HAP-1 (cell line): Measurements from ENCODE around the gene POLR2A.
A peak's percentile ranks its signal among the peaks of the same experiment; 100 is the strongest.

Source experiments
- DNase-seq, 2 experiments: peaks; one replicate each; pipeline ENCODE4 v3.0.0-alpha.2; 2016 to 2020; ENCODE audit warnings: low spot score in 2 of 2
- H3K27me3 ChIP-seq: fragments of 250-450 bp; sonication (Bioruptor Pico); 2 replicates; pipeline ENCODE4 v1.5.1; 2020; ENCODE audit warnings: low read depth, mild to moderate bottlenecking, moderate library complexity
- H3K36me3 ChIP-seq: fragments of 250-450 bp; sonication (Bioruptor Pico); replicated peaks from 2 replicates; pipeline ENCODE4 v1.5.1; 2020; ENCODE audit warnings: mild to moderate bottlenecking
- H3K4me1 ChIP-seq: fragments of 250-450 bp; sonication (Bioruptor Pico); 2 replicates; pipeline ENCODE4 v1.5.1; 2020; ENCODE audit warnings: mild to moderate bottlenecking
- H3K4me3 ChIP-seq: fragments of 250-450 bp; sonication (Bioruptor Pico); 2 replicates; pipeline ENCODE4 v1.5.1; 2020; ENCODE audit warnings: mild to moderate bottlenecking, moderate library complexity
- H3K9me3 ChIP-seq: fragments of 250-450 bp; sonication (Bioruptor Pico); 2 replicates; pipeline ENCODE4 v1.5.1; 2020; ENCODE audit warnings: mild to moderate bottlenecking, moderate library complexity
- in situ Hi-C: fragments of 300-500 bp; cut with MboI; formaldehyde crosslinking; loops from 3 replicates; pipeline ENCODE4 v1.14.3; 2020; ENCODE audit warnings: low sequenced_read_pairs, inconsistent platforms, mixed read lengths

Gene POLR2A

GRCh38 chr17:7496470-7497183 is 12.5 kb downstream of the POLR2A start:
- Histone ChIP-seq H3K4me1 (peaks cover 2% of the 10 kb centered on the region), H3K4me3 (no peak overlapping the region), H3K27me3 (no peaks in the 10 kb centered on the region), H3K9me3 (no peaks in the 10 kb centered on the region), H3K36me3 (peaks cover 65% of the 10 kb centered on the region)
- in situ Hi-C loops: no loop called here
- no peak for DNase-seq

GRCh38 chr17:7497228-7497627 is 13.1 kb downstream of the POLR2A start:
- no peak overlapping the region for H3K4me3 ChIP-seq
- peaks cover 71% of the 10 kb centered on the region for H3K36me3 ChIP-seq
- no peak for DNase-seq
- in situ Hi-C loops: no loop called here
- H3K9me3 ChIP-seq: no peaks in the 10 kb centered on the region
- H3K27me3 ChIP-seq: no peaks in the 10 kb centered on the region
- H3K4me1 ChIP-seq: no peaks in the 10 kb centered on the region

- Histone ChIP-seq H3K4me1 (no peaks in the 10 kb centered on the region), H3K27me3 (no peaks in the 10 kb centered on the region), H3K36me3 (peaks cover 75% of the 10 kb centered on the region), H3K4me3 (no peak overlapping the region), H3K9me3 (no peaks in the 10 kb centered on the region)
- DNase-seq: no peak
- in situ Hi-C loops: no loop called here
These were observed 13.5 kb downstream of the POLR2A start for GRCh38 chr17:7497636-7498035.

DNA sequence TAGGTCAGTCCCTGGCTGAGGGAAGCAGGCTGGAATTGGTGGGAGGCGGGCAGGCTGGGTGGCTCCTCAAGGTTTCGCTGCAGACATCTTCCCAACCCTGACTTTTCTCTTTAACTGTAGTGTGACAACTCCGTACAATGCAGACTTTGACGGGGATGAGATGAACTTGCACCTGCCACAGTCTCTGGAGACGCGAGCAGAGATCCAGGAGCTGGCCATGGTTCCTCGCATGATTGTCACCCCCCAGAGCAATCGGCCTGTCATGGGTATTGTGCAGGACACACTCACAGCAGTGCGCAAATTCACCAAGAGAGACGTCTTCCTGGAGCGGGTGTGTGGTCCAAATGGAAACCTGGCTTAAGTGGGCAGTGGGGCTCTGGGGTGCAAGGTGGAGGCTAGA is 15.0 kb downstream of the POLR2A start:
- H3K4me1 ChIP-seq: no peaks in the 10 kb centered on the region
- H3K4me3 ChIP-seq: no peak overlapping the region
- H3K36me3 ChIP-seq: peaks cover 91% of the 10 kb centered on the region
- no peaks in the 10 kb centered on the region for H3K9me3 ChIP-seq
- DNase-seq: no peak
- in situ Hi-C loops: no loop called here
- no peaks in the 10 kb centered on the region for H3K27me3 ChIP-seq

DNA sequence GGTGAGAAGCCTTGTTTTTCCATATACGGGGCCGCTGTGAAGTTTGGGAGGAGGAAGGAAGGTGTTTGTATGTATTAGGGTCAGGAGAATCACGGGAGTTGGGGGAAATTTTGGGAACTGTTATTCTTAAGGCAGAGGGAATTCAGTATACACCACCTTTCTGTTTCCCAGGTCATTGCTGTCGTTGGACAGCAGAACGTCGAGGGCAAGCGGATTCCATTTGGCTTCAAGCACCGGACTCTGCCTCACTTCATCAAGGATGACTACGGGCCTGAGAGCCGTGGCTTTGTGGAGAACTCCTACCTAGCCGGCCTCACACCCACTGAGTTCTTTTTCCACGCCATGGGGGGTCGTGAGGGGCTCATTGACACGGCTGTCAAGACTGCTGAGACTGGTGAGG is 17.6 kb downstream of the POLR2A start:
- in situ Hi-C loops: no loop called here

DNA sequence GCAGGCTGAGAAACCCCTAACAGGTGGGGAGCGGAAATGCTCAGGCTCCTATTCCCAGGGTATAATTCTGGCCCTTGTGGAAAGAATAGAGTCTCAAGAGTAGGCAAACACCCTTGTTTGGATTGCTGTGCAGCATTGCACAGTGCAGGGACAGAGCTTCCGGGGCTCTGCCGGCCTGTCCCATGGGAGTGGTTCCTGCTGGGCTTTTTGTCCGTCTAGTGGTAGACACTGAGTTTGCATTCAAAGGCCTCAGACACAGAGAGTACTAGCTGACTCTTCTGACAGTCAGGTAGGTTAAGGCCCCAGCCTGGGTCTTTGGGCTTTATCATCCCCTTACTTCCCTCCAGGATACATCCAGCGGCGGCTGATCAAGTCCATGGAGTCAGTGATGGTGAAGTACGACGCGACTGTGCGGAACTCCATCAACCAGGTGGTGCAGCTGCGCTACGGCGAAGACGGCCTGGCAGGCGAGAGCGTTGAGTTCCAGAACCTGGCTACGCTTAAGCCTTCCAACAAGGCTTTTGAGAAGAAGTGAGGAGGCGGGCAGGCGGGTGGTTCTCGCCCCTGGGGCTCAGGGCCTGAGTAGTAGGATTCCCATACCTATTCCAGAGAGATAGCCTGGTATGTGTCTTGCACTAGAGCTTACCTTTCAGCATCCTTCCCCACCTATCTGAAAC is 18.1 kb downstream of the POLR2A start:
- peaks cover 90% of the 10 kb centered on the region for H3K36me3 ChIP-seq
- DNase-seq: no peak
- in situ Hi-C loops: no loop called here

More for the DNA sequence above, 17.6 kb downstream of the POLR2A start:
- DNase-seq: no peak
- no peak overlapping the region for H3K4me3 ChIP-seq
- no peaks in the 10 kb centered on the region for H3K27me3 ChIP-seq
- no peaks in the 10 kb centered on the region for H3K4me1 ChIP-seq
- peaks cover 95% of the 10 kb centered on the region for H3K36me3 ChIP-seq
- H3K9me3 ChIP-seq: no peaks in the 10 kb centered on the region

GRCh38 chr17:7502987-7503386 is 18.8 kb downstream of the POLR2A start:
- no peaks in the 10 kb centered on the region for H3K4me1 ChIP-seq
- H3K4me3 ChIP-seq: no peak overlapping the region
- peak in 1 of 2 experiments; percentile 37 for DNase-seq
- no peaks in the 10 kb centered on the region for H3K9me3 ChIP-seq
- in situ Hi-C loops: no loop called here
- no peaks in the 10 kb centered on the region for H3K27me3 ChIP-seq
- H3K36me3 ChIP-seq: peaks cover 90% of the 10 kb centered on the region

More for the DNA sequence above, 18.1 kb downstream of the POLR2A start:
- H3K4me1 ChIP-seq: no peaks in the 10 kb centered on the region
- no peaks in the 10 kb centered on the region for H3K27me3 ChIP-seq
- H3K4me3 ChIP-seq: no peak overlapping the region
- no peaks in the 10 kb centered on the region for H3K9me3 ChIP-seq

DNA sequence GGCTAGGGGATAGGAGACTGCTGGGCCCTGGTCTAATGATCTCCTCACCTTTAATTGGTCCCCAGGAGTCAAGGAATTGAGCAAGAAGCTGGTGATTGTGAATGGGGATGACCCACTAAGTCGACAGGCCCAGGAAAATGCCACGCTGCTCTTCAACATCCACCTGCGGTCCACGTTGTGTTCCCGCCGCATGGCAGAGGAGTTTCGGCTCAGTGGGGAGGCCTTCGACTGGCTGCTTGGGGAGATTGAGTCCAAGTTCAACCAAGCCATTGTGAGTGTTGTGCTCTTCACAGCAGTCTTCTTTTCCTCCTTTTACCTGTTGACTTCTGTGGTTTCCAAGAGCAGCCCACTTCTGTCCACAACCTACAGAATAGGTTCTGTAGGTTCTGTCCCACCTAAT is 19.4 kb downstream of the POLR2A start:
- no peaks in the 10 kb centered on the region for H3K9me3 ChIP-seq
- no peak for DNase-seq
- no peaks in the 10 kb centered on the region for H3K4me1 ChIP-seq
- H3K36me3 ChIP-seq: peaks cover 90% of the 10 kb centered on the region
- no peaks in the 10 kb centered on the region for H3K27me3 ChIP-seq
- in situ Hi-C loops: no loop called here
- no peak overlapping the region for H3K4me3 ChIP-seq

DNA sequence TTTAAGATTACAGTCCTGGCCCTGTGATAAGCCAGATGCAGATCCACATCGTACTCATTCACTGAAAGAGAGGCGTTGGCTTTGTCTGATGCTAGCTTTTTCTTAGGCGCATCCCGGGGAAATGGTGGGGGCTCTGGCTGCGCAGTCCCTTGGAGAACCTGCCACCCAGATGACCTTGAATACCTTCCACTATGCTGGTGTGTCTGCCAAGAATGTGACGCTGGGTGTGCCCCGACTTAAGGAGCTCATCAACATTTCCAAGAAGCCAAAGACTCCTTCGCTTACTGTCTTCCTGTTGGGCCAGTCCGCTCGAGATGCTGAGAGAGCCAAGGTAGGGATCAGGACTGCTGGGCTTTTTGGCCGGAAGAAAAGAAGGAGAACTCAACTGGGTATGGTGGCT is 24.0 kb downstream of the POLR2A start:
- no peak for DNase-seq
- Histone ChIP-seq H3K4me1 (no peaks in the 10 kb centered on the region), H3K4me3 (no peak overlapping the region), H3K36me3 (peaks cover 92% of the 10 kb centered on the region), H3K9me3 (no peaks in the 10 kb centered on the region), H3K27me3 (no peaks in the 10 kb centered on the region)
- in situ Hi-C loops: no loop called here

GRCh38 chr17:7508846-7509245 is 24.7 kb downstream of the POLR2A start:
- Histone ChIP-seq H3K27me3 (no peaks in the 10 kb centered on the region), H3K36me3 (peaks cover 92% of the 10 kb centered on the region), H3K4me3 (no peak overlapping the region), H3K4me1 (no peaks in the 10 kb centered on the region), H3K9me3 (no peaks in the 10 kb centered on the region)
- no peak for DNase-seq
- in situ Hi-C loops: no loop called here

DNA sequence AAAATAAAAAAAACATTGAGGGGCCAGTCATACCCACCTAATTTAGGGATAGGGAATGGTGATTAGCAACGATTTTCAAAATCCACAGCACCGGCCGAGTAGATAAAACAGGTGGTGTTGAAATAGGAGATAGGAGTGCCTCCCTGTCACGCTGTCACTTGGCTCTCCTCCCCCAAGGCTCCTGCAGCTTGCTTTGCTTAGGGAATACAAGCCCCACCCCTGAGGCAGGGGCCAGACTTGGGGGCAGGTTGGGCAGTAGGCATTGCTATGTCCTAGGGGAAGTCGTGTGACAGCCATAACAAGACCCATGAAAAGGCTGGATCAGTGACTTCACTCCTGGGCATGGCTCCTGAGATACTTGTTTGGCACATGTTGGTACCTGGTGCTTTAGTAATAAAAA is 25.8 kb downstream of the POLR2A start:
- H3K9me3 ChIP-seq: no peaks in the 10 kb centered on the region
- peaks cover 90% of the 10 kb centered on the region for H3K36me3 ChIP-seq
- no peaks in the 10 kb centered on the region for H3K27me3 ChIP-seq
- H3K4me1 ChIP-seq: no peaks in the 10 kb centered on the region
- no peak for DNase-seq
- in situ Hi-C loops: no loop called here
- H3K4me3 ChIP-seq: no peak overlapping the region

- H3K4me3 ChIP-seq: no peak overlapping the region
- DNase-seq: no peak
- no peaks in the 10 kb centered on the region for H3K4me1 ChIP-seq
- H3K36me3 ChIP-seq: peaks cover 78% of the 10 kb centered on the region
- in situ Hi-C loops: no loop called here
- no peaks in the 10 kb centered on the region for H3K9me3 ChIP-seq
- H3K27me3 ChIP-seq: no peaks in the 10 kb centered on the region
These were observed 26.9 kb downstream of the POLR2A start for GRCh38 chr17:7511108-7511507.

GRCh38 chr17:7512105-7512504 is 27.9 kb downstream of the POLR2A start:
- no peak for DNase-seq
- Histone ChIP-seq H3K27me3 (no peaks in the 10 kb centered on the region), H3K36me3 (peaks cover 73% of the 10 kb centered on the region), H3K4me1 (no peaks in the 10 kb centered on the region), H3K4me3 (no peak overlapping the region), H3K9me3 (no peaks in the 10 kb centered on the region)
- in situ Hi-C loops: no loop called here

DNA sequence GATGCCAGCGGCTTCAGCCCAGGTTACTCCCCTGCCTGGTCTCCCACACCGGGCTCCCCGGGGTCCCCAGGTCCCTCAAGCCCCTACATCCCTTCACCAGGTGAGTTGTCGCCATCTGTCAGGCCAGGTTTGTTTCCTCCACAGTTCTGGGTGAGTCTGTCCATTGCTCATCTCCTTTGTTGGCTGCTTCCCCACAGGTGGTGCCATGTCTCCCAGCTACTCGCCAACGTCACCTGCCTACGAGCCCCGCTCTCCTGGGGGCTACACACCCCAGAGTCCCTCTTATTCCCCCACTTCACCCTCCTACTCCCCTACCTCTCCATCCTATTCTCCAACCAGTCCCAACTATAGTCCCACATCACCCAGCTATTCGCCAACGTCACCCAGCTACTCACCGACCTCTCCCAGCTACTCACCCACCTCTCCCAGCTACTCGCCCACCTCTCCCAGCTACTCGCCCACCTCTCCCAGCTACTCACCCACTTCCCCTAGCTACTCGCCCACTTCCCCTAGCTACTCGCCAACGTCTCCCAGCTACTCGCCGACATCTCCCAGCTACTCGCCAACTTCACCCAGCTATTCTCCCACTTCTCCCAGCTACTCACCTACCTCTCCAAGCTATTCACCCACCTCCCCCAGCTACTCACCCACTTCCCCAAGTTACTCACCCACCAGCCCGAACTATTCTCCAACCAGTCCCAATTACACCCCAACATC is 28.8 kb downstream of the POLR2A start:
- H3K36me3 ChIP-seq: peaks cover 66% of the 10 kb centered on the region
- in situ Hi-C loops: no loop called here

More for the DNA sequence above, 28.8 kb downstream of the POLR2A start:
- DNase-seq: no peak
- H3K27me3 ChIP-seq: no peaks in the 10 kb centered on the region
- no peaks in the 10 kb centered on the region for H3K4me1 ChIP-seq
- no peaks in the 10 kb centered on the region for H3K9me3 ChIP-seq
- H3K4me3 ChIP-seq: no peak overlapping the region
